GM21390 (cell line): Measurements from ENCODE around the gene CTNNBL1.

Source experiments
- ATAC-seq: cut with Tn5 transposase; IDR thresholded peaks from one replicate; pipeline ENCODE4 v1.9.1; 2021; ENCODE audit not compliant: unreplicated experiment

The CTNNBL1 gene

DNA sequence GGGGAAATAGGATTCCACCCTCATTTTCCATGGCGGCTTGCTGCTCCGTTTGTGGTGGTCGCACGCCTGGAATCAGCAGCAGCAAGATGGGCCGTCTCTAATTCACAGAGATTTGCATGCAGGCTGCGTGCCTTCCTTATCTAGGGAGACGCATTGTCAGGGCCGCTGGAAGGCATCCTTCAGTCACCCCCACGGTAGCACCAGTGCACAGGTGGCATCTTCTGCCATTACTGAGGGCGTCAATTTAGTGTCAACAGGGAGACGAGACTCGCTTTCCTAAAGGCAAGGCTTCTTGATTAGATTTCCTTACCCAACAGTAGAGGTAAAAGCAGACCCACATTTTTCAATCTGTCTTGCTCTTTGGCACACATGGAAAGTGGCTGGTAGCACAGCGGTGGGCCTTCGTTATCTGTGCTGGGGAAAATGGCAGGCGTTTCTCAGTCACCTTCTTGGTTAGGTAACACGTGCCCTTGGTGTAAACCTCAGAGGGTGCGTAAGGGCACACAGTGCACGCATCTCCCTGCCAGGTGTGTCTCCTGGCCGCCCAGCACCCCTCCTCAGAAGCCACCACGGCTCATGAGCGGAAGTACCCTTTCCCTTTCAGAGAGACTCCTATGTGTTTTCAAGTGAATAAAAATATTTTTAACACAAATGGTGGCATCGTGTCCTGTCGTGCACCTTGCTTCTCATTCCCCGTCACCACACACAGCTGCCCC lies 181.8 kb downstream of the CTNNBL1 start:
- no peak for ATAC-seq

DNA sequence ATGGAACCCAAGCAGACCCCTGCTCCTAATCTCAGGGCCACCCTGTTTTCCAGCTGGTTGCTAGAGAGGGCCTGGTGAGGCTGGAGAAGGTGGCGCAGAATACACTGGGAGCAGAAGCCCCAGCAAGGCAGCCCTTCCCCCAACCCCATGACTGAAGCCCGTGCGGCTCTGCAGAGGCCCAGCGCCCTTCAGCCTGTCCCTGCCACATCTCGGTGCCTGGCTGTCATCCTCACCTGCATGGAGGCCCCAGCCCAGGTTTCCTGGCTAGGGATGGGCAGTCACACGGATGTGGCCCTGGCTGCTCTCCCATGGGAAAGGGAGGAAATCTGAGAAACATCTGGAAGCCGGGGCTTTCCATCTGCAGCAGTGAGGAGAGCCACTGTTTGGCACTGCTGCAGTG lies 183.0 kb downstream of the CTNNBL1 start:
- ATAC-seq = no peak

DNA sequence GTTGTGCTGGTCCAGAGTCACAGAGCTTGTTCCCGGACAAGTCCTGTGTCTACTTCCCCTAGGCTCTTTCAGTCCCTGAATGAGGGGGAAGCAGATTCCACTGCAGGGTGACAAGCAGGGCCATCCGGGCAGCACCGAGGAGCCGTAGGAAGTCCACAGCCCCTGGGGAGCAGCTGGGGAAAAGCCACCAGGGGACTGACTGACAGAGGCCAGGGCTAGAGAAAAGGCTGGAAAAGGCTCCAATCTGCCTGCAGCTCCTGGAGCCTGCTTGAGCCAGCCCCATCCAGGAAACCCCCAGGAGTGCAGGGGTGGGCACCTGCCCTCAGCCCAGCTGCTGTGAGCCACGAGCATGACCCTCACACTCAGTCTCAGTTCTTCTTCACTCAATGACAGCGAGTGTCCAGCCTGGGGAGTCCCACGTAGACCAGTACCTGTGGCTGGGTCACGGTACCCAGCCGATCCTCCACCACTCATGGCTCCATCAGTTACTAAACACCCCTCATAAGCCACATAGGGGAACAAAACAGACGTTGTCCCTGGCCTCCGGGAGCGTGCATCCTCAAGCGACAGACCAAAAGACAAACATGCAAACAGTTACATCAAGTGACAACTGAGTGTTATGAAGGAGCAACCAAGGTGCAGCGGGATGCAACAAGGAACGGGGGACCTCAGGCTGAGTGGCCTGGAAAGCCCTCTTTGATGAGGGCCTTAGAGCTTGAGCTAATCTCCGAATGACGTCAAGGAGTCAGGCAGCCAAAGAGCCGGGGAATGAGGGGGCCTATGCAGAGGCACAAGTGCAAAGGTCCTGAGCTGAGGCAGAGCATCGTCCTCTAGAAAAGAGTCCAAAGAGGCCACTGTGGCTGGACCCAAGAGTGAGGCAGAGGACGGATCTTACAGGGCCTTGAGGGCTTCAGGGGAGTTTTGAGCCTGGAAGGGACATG lies 184.3 kb downstream of the CTNNBL1 start:
- ATAC-seq = no peak

DNA sequence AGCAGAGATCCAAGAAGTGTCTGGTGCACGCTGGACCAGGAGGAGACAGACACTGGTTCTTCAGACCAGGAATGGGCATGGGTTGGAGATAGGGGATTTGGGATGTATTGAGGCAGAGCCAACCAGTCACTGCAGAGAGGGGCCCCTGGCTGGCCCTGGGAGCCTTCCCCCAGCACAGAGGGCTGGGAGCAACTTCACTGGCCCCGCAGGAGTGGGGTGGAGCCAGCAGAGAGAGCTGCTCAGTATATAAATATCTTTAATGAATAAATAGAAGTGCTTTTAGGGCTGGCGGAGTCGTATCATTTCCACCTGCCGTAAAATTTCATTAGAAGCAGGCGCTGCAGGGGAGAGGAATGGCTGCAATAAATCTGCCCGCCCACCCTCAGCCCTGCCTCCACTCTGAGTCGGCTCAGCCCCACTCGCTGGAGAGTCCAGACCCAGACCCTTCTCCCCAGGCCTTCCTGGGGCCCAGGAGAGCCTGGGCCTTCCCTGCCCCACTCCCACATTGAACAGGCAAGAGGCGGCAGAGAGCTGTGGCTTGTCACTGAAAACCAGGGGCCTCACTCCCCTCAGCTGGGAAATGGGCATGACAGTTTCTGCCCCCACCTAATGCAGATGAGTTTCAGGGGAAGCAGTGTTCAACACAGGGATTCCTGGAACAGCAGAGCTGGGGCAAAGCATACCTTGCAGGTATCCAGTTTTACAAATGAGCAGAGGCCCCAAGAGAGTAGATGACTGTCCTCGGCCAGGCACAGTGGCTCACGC lies 185.2 kb downstream of the CTNNBL1 start:
- ATAC-seq = no peak

DNA sequence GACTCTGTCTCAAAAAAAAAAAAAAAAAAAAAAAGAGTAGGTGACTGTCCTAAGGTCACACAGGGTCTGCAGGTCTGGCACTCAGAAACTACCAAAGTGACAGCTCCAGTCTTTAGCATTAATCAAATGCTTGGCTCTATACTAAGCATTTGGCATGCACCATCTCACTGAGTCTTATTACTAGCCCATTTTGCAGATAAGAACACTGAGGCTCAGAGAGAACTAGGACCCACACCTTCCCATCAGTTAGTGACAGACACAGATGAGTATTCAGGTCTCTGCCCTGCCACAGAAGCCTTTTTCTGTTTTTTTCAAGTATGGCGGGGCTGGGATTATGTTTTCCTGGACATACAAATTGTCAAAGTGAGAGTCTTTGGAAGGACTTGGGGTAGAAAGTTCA lies 186.0 kb downstream of the CTNNBL1 start:
- no peak for ATAC-seq

DNA sequence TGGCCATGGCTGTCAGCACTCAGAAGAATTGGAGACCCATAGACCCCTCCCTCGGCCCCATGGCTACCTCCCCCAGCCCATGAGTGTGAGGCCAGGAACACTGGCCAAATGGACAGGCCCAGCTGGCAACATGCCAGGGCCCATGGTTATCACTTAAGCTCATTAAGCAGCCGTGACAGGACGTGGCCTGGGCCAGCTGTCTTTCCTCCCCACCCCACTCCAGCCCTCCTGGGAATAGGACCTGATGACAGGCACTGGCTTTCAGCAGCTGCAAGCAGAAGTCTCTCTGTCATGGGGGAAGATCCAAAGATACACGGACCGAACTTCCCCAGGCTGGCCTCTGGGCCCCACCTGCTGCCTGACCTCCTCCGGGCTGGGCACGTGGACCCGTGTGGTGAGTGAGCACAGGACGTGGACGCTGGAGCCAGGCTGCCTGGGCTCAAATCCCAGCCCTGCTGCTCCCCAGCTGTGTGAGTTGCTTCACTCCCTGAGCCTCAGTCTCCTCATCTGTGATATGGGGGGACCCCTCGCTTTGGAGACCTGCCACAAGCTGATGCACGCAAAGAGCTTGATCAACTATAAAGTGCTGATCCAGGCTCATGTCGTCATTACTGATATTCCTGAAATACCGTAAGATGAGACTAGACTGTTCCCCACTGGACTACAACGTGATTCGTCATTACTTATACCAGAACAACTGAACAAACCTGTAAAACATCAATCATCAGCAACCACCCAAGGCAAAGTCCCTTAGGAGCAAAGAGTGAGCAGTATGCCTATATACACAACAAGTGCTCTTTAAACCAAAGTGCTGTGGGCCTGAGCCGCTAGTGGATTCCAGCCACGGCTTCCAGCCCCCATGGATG lies 187.1 kb downstream of the CTNNBL1 start:
- no peak for ATAC-seq

DNA sequence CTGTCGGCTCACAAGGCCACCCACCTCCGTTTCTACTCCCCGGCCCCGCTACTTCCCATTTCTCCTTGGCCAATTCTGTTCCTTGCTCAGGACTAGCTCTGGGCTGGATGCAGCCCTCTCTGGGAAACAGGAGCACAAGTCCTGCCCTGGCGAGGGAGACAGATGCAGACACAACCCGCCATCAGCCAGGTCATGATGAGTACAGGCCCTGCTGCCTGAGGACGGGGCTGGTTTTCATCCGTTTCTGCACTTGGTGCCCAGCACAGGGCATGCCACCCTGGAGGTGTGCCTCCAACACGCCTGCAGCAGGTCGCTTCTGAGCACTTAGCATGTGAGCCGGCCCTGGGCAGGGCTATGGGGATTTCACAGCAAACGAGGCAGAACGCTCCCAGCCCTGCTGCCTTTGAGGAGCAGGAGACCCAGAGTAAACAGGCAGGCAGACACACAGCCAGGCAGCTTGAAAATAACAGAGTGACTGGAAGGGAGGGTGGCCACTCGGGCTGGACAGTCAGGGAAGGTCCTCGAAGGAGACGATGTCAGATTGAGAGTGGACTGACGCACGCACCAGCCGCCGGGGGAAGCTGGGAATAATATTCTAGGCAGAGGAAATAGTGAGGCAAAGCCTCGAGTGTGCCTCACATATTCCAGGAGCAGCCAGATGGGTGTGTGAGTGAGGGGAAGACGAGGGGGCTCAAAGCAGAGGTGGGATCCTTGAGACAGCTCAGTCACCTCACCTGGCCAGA lies 187.9 kb downstream of the CTNNBL1 start:
- ATAC-seq = no peak

DNA sequence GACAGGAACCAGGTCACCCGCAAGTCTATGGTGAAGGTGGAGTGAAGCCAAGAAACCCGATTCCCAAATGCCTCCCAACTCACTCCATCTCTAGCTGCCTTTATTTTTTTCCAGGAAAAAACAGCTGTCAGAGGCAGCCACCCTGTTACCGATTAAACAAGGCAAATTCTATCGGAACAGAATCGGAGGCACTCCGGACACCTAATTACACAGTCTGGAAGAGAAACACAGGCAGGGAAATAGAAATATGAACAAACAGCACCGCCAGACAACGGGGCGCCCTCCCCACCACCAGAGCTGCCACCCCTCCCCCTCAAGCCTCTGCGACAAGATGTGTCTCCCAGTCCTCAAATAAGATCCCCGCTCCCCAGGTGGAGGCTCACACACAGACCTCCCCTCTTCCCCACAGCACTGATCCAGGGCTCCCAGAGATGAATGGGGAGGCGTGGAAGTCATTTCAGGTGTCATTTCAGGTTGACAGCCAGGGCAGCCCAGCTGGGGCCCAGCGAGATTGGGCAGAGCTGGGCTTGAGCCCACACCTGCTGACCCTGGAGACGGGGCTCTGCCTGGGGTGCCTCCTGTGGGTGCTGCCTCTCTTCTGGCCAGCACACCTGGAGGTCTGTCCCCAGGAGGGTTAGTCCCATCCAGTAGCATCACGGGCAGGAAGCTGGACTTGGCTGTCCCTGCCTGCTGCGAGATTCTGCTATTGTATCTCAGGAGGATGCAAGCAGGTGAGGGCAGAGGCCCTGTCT lies 189.3 kb downstream of the CTNNBL1 start:
- no peak for ATAC-seq

DNA sequence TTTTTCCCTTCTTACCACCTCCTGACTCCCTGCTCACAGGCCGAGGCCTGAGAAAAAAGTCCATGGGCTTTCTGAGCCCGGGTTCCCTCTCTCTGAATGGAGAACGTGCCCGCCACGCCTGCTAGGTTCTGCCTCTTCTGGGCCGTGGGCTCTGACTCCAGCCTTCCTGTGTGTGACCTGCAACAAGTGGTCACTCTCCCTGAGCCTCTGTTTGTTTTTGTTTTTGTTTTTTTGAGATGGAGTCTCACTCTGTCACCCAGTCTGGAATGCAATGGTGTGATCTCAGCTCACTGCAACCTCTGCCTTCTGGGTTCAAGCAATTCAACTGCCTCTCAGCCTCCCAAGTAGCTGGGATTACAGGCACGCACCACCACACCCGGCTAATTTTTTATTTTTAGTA lies 191.2 kb downstream of the CTNNBL1 start:
- ATAC-seq = no peak

DNA sequence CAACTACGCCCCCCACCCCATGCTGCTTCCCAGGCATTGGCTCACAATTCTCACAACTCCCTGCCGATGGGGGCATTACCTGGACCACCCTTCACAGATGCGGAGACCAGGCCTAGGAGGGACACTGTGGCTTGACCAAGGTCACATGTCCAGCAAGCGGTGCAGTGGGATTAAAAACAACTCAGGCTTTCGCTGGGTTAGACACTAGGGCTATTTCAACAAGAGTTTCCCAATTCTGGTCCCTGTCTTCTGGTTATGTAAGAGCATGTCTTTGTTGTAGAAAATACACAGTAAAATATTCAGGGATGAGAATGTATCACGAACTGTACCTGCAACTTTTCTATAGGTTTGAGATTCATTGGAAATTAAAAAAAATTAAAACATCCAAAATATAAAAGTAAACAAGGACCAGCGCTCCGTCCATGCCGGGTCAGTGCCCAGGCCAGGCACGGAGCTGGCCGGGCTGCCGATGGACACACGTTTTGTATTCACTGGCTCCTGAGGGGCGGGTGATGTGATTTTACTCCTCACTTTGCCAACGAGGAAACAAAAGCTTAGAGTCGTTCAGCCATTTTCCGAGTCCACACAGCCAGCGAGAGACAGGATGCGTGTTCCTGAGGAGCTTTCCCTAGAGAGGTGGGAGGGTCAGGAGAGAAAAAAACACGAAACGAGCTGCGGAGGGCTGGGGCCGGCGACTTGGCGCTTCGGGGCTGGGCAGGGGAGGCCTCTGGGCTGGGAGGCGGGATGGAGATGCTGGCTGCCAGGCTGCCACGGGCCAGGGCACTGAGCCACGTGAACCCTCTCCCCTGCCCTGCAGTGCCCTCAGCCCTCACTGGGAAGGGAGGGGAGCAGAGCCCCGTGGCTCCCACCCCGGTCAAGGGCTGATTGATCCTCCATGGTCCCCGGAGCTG lies 192.0 kb downstream of the CTNNBL1 start:
- no peak for ATAC-seq

DNA sequence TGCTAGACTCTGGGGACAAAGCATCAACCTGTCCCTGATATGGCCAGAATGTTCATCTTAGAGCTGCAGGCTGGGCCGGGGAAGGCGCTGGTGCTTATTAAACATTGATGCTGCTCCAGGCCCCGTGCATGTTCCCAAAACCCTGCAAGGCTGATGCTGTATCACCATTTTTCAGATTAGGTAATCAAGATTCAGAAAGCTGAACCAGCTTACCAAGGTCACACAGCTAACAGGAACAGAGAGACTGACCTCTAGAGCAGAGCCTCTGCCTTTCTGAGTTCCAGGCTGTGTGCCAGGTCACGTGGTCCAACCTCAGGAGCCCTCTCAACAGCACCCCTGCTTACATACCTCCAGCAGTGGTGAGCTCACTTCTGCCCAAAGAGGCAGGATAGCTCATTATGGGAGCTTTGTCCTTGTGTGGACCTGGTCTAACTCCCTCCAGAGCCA lies 193.0 kb downstream of the CTNNBL1 start:
- no peak for ATAC-seq

DNA sequence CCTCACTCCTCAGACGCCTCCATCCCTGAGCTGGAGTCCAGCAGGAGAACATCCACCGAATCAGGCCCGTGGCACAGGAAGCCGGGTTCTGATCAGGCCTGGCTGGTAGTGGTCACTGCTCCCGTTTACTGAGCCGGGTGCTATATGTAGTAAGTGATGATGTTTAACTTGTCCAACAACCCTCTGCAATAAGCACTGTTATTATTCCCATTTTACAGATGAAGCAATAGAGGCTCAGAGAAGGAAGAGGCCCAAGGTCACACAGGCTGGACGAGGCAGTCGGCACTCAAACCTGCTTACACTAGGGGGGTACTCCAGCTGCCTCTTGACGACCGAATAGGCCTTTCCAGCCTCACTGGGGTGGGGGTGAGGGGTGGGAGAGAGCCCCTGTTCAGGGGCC lies 194.8 kb downstream of the CTNNBL1 start:
- no peak for ATAC-seq

DNA sequence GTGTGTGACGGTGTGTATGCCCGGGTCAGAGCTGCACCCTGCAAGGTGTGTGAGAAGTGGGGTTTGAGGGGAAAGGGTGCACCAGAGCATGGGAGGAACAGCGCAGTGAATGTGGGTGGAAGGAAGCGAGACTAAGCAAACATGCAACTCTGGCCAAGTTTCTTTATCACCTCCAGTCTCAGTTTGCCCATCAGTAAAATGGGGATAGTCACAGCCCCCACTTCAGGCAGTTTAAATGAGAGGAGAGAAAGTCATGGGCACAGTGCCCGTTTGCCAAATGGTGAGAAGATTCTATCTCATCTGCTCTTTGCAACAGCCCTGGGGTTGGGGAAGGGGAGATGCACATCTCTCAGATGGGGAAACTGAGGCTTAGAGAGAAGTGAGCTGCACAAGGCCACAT lies 196.3 kb downstream of the CTNNBL1 start:
- ATAC-seq = no peak

DNA sequence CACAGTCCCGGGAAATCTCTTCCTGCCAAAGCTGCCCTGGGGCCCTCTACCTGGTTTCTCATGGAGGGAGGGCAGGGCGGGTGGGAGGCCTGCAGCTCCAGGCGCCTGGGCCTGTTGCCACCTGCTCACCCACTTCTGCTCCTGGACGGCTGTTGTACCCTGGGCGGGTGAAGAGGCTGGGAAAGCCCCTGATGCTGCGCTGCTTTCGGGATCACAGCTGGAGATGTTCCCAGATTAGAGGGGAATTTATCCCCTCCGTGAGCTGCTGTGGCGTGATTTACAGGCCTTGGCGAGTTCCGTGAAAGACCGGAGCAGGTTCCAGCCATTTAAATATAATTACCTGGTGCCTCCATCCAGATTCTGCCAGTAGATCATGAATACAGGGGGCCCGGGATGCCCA lies 196.8 kb downstream of the CTNNBL1 start:
- ATAC-seq = no peak

DNA sequence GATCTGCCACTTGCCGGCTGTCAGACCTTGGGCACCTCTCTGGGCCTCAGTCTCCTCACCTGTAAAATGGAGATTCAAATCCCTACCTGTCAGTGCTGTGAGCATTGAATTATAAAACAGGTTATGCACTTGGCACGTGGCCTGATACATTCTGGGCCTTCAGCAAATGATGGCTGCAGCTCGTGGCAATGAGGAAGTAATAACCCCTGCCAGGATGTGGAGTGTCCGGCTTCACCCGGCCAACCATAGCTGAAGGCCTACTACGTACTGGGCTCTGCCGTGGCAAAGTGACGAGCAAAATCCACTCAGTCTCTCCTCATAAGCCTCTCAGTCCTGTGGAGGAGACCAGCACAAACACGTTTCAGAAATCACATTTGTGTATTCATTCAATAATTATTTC lies 198.2 kb downstream of the CTNNBL1 start:
- no peak for ATAC-seq

DNA sequence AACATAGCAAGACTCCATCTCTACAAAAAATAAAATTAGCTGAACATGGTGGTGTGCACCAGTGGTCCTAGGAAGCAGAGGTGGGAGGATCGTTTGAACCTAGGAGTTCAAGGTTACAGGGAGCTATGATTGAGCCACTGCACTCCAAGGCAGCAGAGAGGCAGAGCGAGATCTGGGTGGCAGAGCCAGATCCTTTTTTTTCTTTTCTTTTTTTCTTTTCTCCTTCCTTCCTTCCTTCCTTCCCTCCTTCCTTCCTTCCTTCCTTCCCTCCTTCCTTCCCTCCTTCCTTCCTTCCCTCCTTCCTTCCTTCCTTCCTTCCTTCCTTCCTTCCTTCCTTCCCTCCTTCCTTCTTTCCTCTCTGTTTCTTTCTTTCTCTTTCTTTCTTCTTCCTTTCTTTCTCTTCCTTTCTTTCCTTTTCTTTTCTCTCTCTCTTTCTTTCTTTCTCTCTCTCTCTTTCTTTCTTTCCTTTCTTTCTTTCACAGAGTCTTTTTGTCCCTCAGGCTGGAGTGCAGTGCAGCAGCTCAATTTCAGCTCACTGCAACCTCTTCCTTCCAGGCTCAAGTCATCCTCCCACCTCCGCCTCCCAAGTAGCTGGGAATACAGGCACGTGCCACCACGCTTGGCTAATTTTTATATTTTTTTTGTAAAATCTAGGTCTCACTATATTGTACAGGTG lies 199.9 kb downstream of the CTNNBL1 start:
- ATAC-seq = no peak

DNA sequence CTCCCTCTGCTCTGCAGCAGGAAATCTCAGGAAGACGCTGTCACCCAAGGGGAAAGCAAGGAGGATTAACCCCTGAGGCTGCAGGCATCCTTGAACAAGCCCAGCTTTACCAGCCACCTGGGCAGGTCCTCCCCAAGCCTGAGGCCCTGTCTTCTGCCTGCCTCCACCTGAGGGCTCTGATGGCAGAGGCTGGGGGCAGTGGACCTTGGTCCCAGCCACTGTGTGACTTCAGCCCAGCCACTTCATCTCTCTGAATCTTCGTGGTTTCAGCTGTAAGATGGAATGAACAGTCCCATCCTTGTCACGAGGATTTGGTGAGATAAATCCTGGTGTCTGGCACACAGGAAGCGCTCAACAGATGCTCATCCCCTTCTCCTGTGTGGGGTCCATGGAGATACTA lies 200.6 kb downstream of the CTNNBL1 start:
- ATAC-seq = no peak

DNA sequence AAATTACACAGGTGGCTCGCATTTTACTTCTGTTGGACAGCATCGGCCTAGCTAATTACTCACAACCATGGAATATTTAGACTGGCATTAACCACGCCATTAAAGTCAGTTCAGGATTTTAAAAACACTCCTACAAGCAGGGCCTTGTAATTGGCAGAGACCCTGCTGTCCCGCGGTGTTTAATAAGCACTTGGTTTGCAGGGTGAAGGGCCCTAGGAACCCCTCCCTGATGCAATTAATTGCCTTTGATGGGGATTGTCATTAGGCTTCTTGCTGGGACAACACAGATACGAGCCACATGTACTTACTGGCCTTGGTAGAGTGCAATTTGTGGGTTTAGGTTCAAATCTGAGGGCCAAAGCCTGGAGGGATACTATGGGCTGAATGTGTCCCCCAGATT lies 201.3 kb downstream of the CTNNBL1 start:
- no peak for ATAC-seq
